ENCODE measurements around the gene SNAI3. TPM values are rescaled to one million over a fixed set of nuclear protein-coding genes. Genes with fewer than 3 reads are reported as not detected.

SNAI3 gene
- total and polyA plus RNA-seq, 5 donors from 2014 or later, result 10.4 to 17.4 (median 16.1) TPM

DNA sequence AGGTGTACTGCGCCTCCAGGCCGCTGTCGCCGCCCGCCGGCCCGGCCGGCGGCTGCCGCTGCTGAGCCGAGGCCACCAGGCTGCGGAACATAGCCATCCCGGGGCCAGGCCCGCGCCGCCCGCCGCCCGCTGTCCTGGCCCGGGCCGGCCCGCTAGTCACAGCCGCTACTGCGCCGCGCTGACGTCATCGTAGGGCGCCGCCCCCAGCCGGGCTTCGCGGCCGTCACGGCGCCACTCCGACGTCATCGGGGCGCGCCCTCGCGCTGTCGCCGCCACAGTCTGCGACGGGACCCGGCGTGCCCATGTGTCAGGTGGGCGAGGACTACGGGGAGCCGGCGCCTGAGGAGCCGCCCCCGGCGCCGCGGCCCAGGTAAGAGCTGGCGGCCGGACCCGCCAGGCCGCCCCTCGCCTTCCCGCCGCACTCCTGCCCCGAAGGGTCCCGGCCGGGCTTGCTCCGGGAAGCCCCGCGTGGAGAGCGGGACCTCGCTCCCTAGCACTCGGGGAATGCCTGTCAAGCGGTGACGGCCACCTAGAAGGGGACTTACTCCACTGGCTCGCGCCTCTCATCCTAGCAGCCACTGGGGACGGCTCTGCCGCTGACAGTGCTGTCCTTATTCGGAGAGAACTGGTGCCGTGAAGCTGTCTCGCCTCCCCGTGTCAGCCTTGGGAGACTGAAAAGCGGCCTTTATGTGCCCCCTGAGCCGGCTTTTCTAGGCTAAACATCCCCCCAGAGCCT lies 20.1 kb upstream of the SNAI3 start, which contains the start of the genes CTU2 and RNF166:
Gene CTU2, plus strand, starts transcription at position 275 of the 736 bp plus-strand sequence. Its CDS starts 28 bp downstream, at position 303.
Gene RNF166, minus strand, starts transcription at position 180 of the 736 bp plus-strand sequence. Its CDS starts 83 bp downstream, at position 97.
- Histone ChIP-seq H3K9me3 (ENCODE audit: control insufficient read depth in 2 of 2, low read length in 2 of 2) (no peaks in the 10 kb centered on the region), H3K27ac (ENCODE audit: insufficient read depth, low read length, poor library complexity, severe bottlenecking) (peak within 1 kb of the TSS; percentile 92), H3K27me3 (ENCODE audit: control insufficient read depth, insufficient read depth, low read length) (no peaks in the 10 kb centered on the region), H3K4me3 (ENCODE audit: low read depth, low read length) (peak within 1 kb of the TSS; percentile 89), H3K36me3 (ENCODE audit: control insufficient read depth, insufficient read depth, low read length) (no peaks in the 10 kb centered on the region), H3K4me1 (ENCODE audit: control insufficient read depth, insufficient read depth, low read length, poor library complexity, severe bottlenecking) (peaks cover 54% of the 10 kb centered on the region)
- Mint-ChIP-seq H3K27me3 (peaks cover 5% of the 10 kb centered on the region), H3K36me3 (peaks cover 5% of the 10 kb centered on the region), H3K27ac (peak within 1 kb of the TSS; percentile 95 to 98 (median 97)), H3K4me3 (peak within 1 kb of the TSS; percentile 94 to 100 (median 96)), H3K4me1 (peaks cover 6 to 54% (median 19%) of the 10 kb centered on the region in 4 donors), H3K9me3 (peaks cover 0 to 3% (median 0%) of the 10 kb centered on the region in 7 donors)
- DNase-seq (peak; percentile 91 to 93 (median 91)), ATAC-seq (ENCODE audit: low read depth in 2 of 2) (peak; percentile 69 to 71)

DNA sequence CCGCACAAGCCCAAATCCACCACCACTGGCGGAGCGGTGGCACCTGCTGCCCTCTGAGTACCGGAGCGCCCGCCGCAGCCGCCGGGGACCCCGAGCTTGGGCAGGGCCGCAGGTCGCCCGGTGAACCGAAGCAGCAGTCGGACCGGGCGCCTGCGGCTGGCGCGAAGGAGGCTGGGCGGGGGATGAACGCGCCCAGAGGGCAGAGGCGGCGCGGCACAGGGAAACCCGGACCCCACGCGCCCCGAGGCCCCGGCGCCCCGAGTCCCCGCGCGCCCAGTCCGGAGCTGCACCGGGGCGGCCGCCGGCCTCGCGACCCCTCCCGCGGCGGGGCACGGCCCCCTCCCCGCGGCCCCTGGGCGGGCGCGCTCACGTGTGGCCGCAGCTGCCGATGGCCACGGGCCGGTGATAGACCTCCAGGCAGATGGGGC lies 19.5 kb upstream of the SNAI3 start:
- Mint-ChIP-seq H3K36me3 (peaks cover 5% of the 10 kb centered on the region), H3K27me3 (peaks cover 5% of the 10 kb centered on the region), H3K9me3 (peaks cover 0 to 3% (median 0%) of the 10 kb centered on the region in 7 donors), H3K4me3 (peak overlapping the region; percentile 94 to 100 (median 96)), H3K4me1 (peaks cover 6 to 56% (median 19%) of the 10 kb centered on the region in 4 donors), H3K27ac (peak overlapping the region; percentile 95 to 98 (median 97))
- H3K27ac ChIP-seq (ENCODE audit: insufficient read depth, low read length, poor library complexity, severe bottlenecking), result peak overlapping the region; percentile 92
- no peaks in the 10 kb centered on the region for H3K36me3 ChIP-seq (ENCODE audit: control insufficient read depth, insufficient read depth, low read length)
- no peaks in the 10 kb centered on the region for H3K9me3 ChIP-seq (ENCODE audit: control insufficient read depth in 2 of 2, low read length in 2 of 2)
- peak overlapping the region; percentile 89 for H3K4me3 ChIP-seq (ENCODE audit: low read depth, low read length)
- H3K4me1 ChIP-seq (ENCODE audit: control insufficient read depth, insufficient read depth, low read length, poor library complexity, severe bottlenecking), result peaks cover 59% of the 10 kb centered on the region
- ATAC-seq (ENCODE audit: low read depth in 2 of 2) (no peak), DNase-seq (peak in 1 of 3 donors; percentile 22)
- H3K27me3 ChIP-seq (ENCODE audit: control insufficient read depth, insufficient read depth, low read length), result no peaks in the 10 kb centered on the region

- Mint-ChIP-seq H3K27ac (peak overlapping the region; percentile 95 to 98 (median 97)), H3K4me3 (peak overlapping the region; percentile 94 to 100 (median 96)), H3K36me3 (peaks cover 5% of the 10 kb centered on the region), H3K4me1 (peaks cover 6 to 60% (median 23%) of the 10 kb centered on the region in 4 donors), H3K9me3 (peaks cover 0 to 3% (median 0%) of the 10 kb centered on the region in 7 donors), H3K27me3 (peaks cover 5% of the 10 kb centered on the region)
- peaks cover 65% of the 10 kb centered on the region for H3K4me1 ChIP-seq (ENCODE audit: control insufficient read depth, insufficient read depth, low read length, poor library complexity, severe bottlenecking)
- H3K4me3 ChIP-seq (ENCODE audit: low read depth, low read length), result peak overlapping the region; percentile 89
- H3K36me3 ChIP-seq (ENCODE audit: control insufficient read depth, insufficient read depth, low read length), result no peaks in the 10 kb centered on the region
- DNase-seq (peak; percentile 25 to 54 (median 45)), ATAC-seq (ENCODE audit: low read depth in 2 of 2) (no peak)
- no peaks in the 10 kb centered on the region for H3K27me3 ChIP-seq (ENCODE audit: control insufficient read depth, insufficient read depth, low read length)
- no peaks in the 10 kb centered on the region for H3K9me3 ChIP-seq (ENCODE audit: control insufficient read depth in 2 of 2, low read length in 2 of 2)
- peak overlapping the region; percentile 92 for H3K27ac ChIP-seq (ENCODE audit: insufficient read depth, low read length, poor library complexity, severe bottlenecking)
These were observed 18.9 kb upstream of the SNAI3 start for GRCh38 chr16:88705076-88705684.

DNA sequence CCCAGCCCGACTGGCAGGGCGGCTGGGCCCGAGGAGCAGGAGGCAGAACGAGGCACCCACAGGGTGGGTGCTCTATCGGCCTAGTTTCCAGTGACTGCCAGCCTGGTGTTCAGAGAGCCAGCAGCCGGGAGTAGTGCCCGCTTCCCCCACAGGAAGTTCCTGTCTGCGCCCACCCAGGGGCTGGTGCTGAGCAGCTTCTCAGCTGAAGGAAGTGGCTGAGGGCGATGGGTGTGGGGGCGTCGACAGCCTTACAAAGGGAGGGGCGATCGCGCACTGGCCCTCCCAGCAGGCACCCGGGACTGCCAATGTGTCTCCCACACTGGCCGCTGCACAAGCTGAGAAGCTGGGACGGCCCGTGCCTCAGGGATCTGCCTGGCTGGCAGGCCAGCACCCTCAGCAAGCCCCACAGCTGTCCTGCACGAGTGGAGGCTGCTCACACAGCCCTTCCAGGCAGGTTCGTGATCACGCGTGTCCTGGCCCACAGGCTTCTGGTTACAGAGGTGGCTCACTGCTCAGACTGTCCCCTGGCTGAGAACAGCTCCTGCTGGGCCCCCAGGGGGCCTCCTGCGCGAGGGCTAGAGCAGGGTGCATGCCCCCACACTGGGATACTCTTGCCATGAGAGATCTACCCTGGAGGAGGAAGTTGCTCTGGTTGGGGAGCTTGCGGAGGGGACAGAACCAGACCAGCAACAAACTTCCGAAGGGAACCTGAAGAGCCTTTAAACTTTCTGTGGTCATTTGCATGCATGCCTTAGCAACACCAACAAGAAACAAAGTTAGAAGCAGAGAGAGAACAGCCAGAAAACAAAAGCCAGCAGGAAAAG lies 17.4 kb upstream of the SNAI3 start:
- ATAC-seq (ENCODE audit: low read depth in 2 of 2) (peak; percentile 6 to 15), DNase-seq (peak; percentile 62 to 91 (median 75))
- Mint-ChIP-seq H3K36me3 (peaks cover 5% of the 10 kb centered on the region), H3K27me3 (peaks cover 5% of the 10 kb centered on the region), H3K4me1 (peaks cover 6 to 69% (median 27%) of the 10 kb centered on the region in 4 donors), H3K4me3 (peak overlapping the region; percentile 94 to 100 (median 96)), H3K9me3 (peaks cover 0 to 4% (median 0%) of the 10 kb centered on the region in 7 donors), H3K27ac (peak overlapping the region; percentile 95 to 99 (median 97))
- peak overlapping the region; percentile 92 for H3K27ac ChIP-seq (ENCODE audit: insufficient read depth, low read length, poor library complexity, severe bottlenecking)
- H3K4me1 ChIP-seq (ENCODE audit: control insufficient read depth, insufficient read depth, low read length, poor library complexity, severe bottlenecking), result peaks cover 80% of the 10 kb centered on the region
- no peaks in the 10 kb centered on the region for H3K27me3 ChIP-seq (ENCODE audit: control insufficient read depth, insufficient read depth, low read length)
- H3K9me3 ChIP-seq (ENCODE audit: control insufficient read depth in 2 of 2, low read length in 2 of 2), result no peaks in the 10 kb centered on the region
- H3K36me3 ChIP-seq (ENCODE audit: control insufficient read depth, insufficient read depth, low read length), result peaks cover 7% of the 10 kb centered on the region
- H3K4me3 ChIP-seq (ENCODE audit: low read depth, low read length), result peak overlapping the region; percentile 89

DNA sequence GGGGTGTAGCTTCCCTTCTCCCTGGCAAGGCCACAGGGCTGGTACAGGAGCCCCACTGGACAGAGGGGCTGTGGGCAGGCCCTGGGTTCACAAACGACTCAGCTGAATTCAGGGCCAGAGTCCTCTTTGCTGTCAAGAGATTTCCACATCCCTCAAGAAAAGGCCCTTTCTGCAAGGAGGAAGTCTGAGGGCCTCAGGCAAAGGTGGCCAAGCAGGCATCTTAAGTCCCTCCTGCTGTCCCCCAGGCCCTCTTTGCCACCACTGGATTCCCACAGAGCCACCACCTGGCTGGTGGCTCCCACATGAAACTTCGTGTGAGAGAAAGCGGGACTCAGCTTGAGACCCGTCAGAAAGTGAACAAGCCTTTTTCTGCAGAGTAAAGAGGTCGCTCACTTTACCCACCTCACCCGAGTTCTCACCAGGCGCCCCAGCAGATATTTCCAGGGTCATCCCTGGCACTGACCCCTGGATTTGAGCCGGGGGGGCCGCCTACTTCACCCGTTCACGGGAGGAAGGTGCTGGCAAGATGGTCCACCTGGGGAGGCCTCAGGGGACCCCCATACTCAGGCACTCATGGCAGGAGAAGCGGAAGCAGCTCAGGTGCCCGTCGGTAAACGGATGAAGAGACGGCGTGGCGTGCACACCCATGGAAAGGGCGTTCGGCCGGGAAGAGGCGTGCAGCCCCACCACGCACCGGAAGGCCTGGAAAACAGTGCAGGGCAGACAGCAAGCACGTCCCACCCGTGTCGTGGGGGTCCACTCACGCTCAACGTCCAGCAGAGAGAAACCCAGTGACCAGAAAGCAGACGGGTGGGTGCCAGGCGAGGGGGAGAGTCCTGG lies 16.3 kb upstream of the SNAI3 start:
- peak overlapping the region; percentile 94 to 100 (median 96) for H3K4me3 Mint-ChIP-seq
- peak in 2 of 3 donors; percentile 25 to 50 for DNase-seq

GRCh38 chr16:88701581-88702370 lies 15.5 kb upstream of the SNAI3 start:
- peaks cover 5% of the 10 kb centered on the region for H3K36me3 Mint-ChIP-seq
- H3K27ac Mint-ChIP-seq, result peak overlapping the region; percentile 95 to 99 (median 97)
- Histone ChIP-seq H3K27me3 (ENCODE audit: control insufficient read depth, insufficient read depth, low read length) (no peaks in the 10 kb centered on the region), H3K4me1 (ENCODE audit: control insufficient read depth, insufficient read depth, low read length, poor library complexity, severe bottlenecking) (peaks cover 84% of the 10 kb centered on the region), H3K27ac (ENCODE audit: insufficient read depth, low read length, poor library complexity, severe bottlenecking) (peak overlapping the region; percentile 92), H3K4me3 (ENCODE audit: low read depth, low read length) (peak overlapping the region; percentile 75), H3K36me3 (ENCODE audit: control insufficient read depth, insufficient read depth, low read length) (peaks cover 25% of the 10 kb centered on the region), H3K9me3 (ENCODE audit: control insufficient read depth in 2 of 2, low read length in 2 of 2) (no peaks in the 10 kb centered on the region)
- H3K9me3 Mint-ChIP-seq, result peaks cover 0 to 4% (median 0%) of the 10 kb centered on the region in 7 donors
- ATAC-seq (ENCODE audit: low read depth in 2 of 2) (no peak), DNase-seq (peak in 2 of 3 donors; percentile 20 to 34)
- H3K4me3 Mint-ChIP-seq, result peak overlapping the region; percentile 94 to 100 (median 96)
- peaks cover 5% of the 10 kb centered on the region for H3K27me3 Mint-ChIP-seq
- peaks cover 0 to 70% (median 24%) of the 10 kb centered on the region in 4 donors for H3K4me1 Mint-ChIP-seq

More for the DNA sequence above, 16.3 kb upstream of the SNAI3 start:
- Histone ChIP-seq H3K36me3 (ENCODE audit: control insufficient read depth, insufficient read depth, low read length) (peaks cover 17% of the 10 kb centered on the region), H3K4me1 (ENCODE audit: control insufficient read depth, insufficient read depth, low read length, poor library complexity, severe bottlenecking) (peaks cover 90% of the 10 kb centered on the region), H3K27me3 (ENCODE audit: control insufficient read depth, insufficient read depth, low read length) (no peaks in the 10 kb centered on the region), H3K9me3 (ENCODE audit: control insufficient read depth in 2 of 2, low read length in 2 of 2) (no peaks in the 10 kb centered on the region), H3K4me3 (ENCODE audit: low read depth, low read length) (peak overlapping the region; percentile 75), H3K27ac (ENCODE audit: insufficient read depth, low read length, poor library complexity, severe bottlenecking) (peak overlapping the region; percentile 92)
- peaks cover 5% of the 10 kb centered on the region for H3K27me3 Mint-ChIP-seq
- peaks cover 0 to 4% (median 0%) of the 10 kb centered on the region in 7 donors for H3K9me3 Mint-ChIP-seq
- peaks cover 6 to 74% (median 30%) of the 10 kb centered on the region in 4 donors for H3K4me1 Mint-ChIP-seq
- peak overlapping the region; percentile 95 to 99 (median 97) for H3K27ac Mint-ChIP-seq
- H3K36me3 Mint-ChIP-seq, result peaks cover 5% of the 10 kb centered on the region
- no peak for ATAC-seq (ENCODE audit: low read depth in 2 of 2)
